IMR-90 (cell line): ENCODE results near the gene C6orf15. TPM values are rescaled to one million over a fixed set of nuclear protein-coding genes. Genes with fewer than 3 reads are reported as not detected.

Experiments
- ATAC-seq: fragments of 200-7000 bp; cut with Tn5 transposase; 2 replicates; pipeline ENCODE4 v1.9.1; 2020; ENCODE audit warnings: low read depth, mild to moderate bottlenecking, moderate library complexity
- BruUV-seq: library from RNA; stranded (reverse); fragments of 400-500 nt; replicated peaks from 2 replicates; lab custom pipeline; 2021; lab: Mats Ljungman, UMichigan
- CTCF ChIA-PET: fragments of 300-600 bp; formaldehyde crosslinking; extraction: SDS; loops from one replicate; lab custom pipeline; 2021; ENCODE audit warnings: antibody characterized with exemption; lab: Yijun Ruan, JAX
- POLR2A ChIA-PET: fragments of 300-600 bp; sonication (Branson Sonifier 250); formaldehyde crosslinking; loops from one replicate; lab custom pipeline; 2022; ENCODE audit warnings: antibody characterized with exemption; ENCODE audit not compliant: unreplicated experiment; lab: Charles Lee
- DNase-seq: peaks from one replicate; pipeline ENCODE4 v3.0.0; 2013
- H2AFZ ChIP-seq: replicated peaks from 2 replicates; pipeline ENCODE3; 2013; ENCODE audit warnings: low read length, mild to moderate bottlenecking; ENCODE audit not compliant: poor library complexity
- H2AK5ac ChIP-seq: 2 replicates; pipeline ENCODE4 v1.6.1; 2013; ENCODE audit warnings: low read depth, low read length, inconsistent platforms
- H2AK9ac ChIP-seq: replicated peaks from 2 replicates; pipeline ENCODE3; 2013; ENCODE audit warnings: mild to moderate bottlenecking, low read depth, low read length, moderate library complexity; ENCODE audit not compliant: poor library complexity
- H2BK120ac ChIP-seq: 2 replicates; pipeline ENCODE4 v1.6.1; 2013; ENCODE audit warnings: low read depth, low read length, inconsistent platforms
- H2BK15ac ChIP-seq: 3 replicates; pipeline ENCODE4 v1.6.1; 2013; ENCODE audit warnings: low read depth, low read length, inconsistent platforms
- H2BK20ac ChIP-seq: 2 replicates; pipeline ENCODE4 v1.6.1; 2013; ENCODE audit warnings: low read depth, mild to moderate bottlenecking, inconsistent platforms, low read length, moderate library complexity
- H2BK5ac ChIP-seq: 2 replicates; pipeline ENCODE4 v1.6.1; 2013; ENCODE audit warnings: mild to moderate bottlenecking, low read depth, low read length, inconsistent platforms; ENCODE audit not compliant: poor library complexity, severe bottlenecking
- H3K14ac ChIP-seq: replicated peaks from 2 replicates; pipeline ENCODE4 v1.6.1; 2013; ENCODE audit warnings: low read depth, low read length, inconsistent platforms
- H3K18ac ChIP-seq: 2 replicates; pipeline ENCODE4 v1.6.1; 2013; ENCODE audit warnings: low read depth, low read length, control low read depth
- H3K23ac ChIP-seq: 2 replicates; pipeline ENCODE4 v1.6.1; 2013; ENCODE audit warnings: low read depth, low read length, inconsistent platforms
- H3K27ac ChIP-seq: 2 replicates; pipeline ENCODE4 v1.5.1; 2013; ENCODE audit warnings: mild to moderate bottlenecking, control low read depth, low read length; ENCODE audit not compliant: insufficient read depth
- H3K27me3 ChIP-seq: 2 replicates; pipeline ENCODE4 v1.6.1; 2013; ENCODE audit warnings: low read length; ENCODE audit not compliant: control insufficient read depth, insufficient read depth
- H3K36me3 ChIP-seq: 2 replicates; pipeline ENCODE4 v1.6.1; 2013; ENCODE audit warnings: low read length, mixed read lengths; ENCODE audit not compliant: control insufficient read depth, insufficient read depth
- H3K4ac ChIP-seq: 2 replicates; pipeline ENCODE4 v1.6.1; 2013; ENCODE audit warnings: low read depth, low read length, inconsistent platforms
- H3K4me1 ChIP-seq: 2 replicates; pipeline ENCODE4 v1.6.1; 2013; ENCODE audit warnings: low read length, mixed read lengths; ENCODE audit not compliant: control insufficient read depth, insufficient read depth
- H3K4me2 ChIP-seq: 2 replicates; pipeline ENCODE4 v1.6.1; 2013; ENCODE audit warnings: low read depth, mild to moderate bottlenecking, control low read depth, low read length, moderate library complexity
- H3K4me3 ChIP-seq: 2 replicates; pipeline ENCODE4 v1.5.1; 2013; ENCODE audit warnings: low read depth, mild to moderate bottlenecking, control low read depth, low read length, moderate library complexity; ENCODE audit not compliant: insufficient read depth
- H3K56ac ChIP-seq: 2 replicates; pipeline ENCODE4 v1.6.1; 2013; ENCODE audit warnings: low read length, inconsistent platforms; ENCODE audit not compliant: insufficient read depth; ENCODE audit errors: extremely low read depth
- H3K79me1 ChIP-seq, 2 experiments: 2 replicates each; pipeline ENCODE4 v1.6.1; 2013; ENCODE audit warnings: low read length in 2 of 2, inconsistent platforms in 1 of 2, low read depth in 1 of 2
- H3K9ac ChIP-seq: 2 replicates; pipeline ENCODE4 v1.6.1; 2013; ENCODE audit warnings: low read depth, low read length, control low read depth
- H3K9me1 ChIP-seq: 2 replicates; pipeline ENCODE4 v1.6.1; 2013; ENCODE audit warnings: low read length, inconsistent platforms; ENCODE audit not compliant: insufficient read depth
- H3K9me3 ChIP-seq: 2 replicates; pipeline ENCODE4 v1.6.1; 2013; ENCODE audit warnings: low read length; ENCODE audit not compliant: control insufficient read depth, insufficient read depth
- H4K20me1 ChIP-seq: 2 replicates; pipeline ENCODE4 v1.6.1; 2013; ENCODE audit warnings: low read length, inconsistent platforms; ENCODE audit not compliant: insufficient read depth
- H4K5ac ChIP-seq: 2 replicates; pipeline ENCODE4 v1.6.1; 2013; ENCODE audit warnings: mild to moderate bottlenecking, low read depth, low read length, control low read depth
- H4K8ac ChIP-seq, 2 experiments: 2 replicates each; pipeline ENCODE4 v1.6.1; 2013; ENCODE audit warnings: low read depth in 2 of 2, low read length in 2 of 2, control low read depth in 1 of 2, inconsistent platforms in 1 of 2
- H4K91ac ChIP-seq: 2 replicates; pipeline ENCODE4 v1.6.1; 2013; ENCODE audit warnings: low read depth, low read length, inconsistent platforms; ENCODE audit not compliant: insufficient read depth
- BHLHE40 ChIP-seq: fragments of 150-350 bp; IDR thresholded peaks from 2 replicates; pipeline ENCODE4 v1.6.1; 2016; ENCODE audit warnings: mild to moderate bottlenecking, low read depth, low read length
- CEBPB ChIP-seq: IDR thresholded peaks from 2 replicates; pipeline ENCODE4 v1.6.1; 2012; ENCODE audit warnings: low read depth, low read length, improper control_type of control experiment
- MAZ ChIP-seq: IDR thresholded peaks from 2 replicates; pipeline ENCODE4 v1.6.1; 2012; ENCODE audit warnings: low read depth, mild to moderate bottlenecking, low read length, improper control_type of control experiment, moderate library complexity, borderline replicate concordance
- SMC3 ChIP-seq: fragments of 150-350 bp; IDR thresholded peaks from 2 replicates; pipeline ENCODE4 v1.6.1; 2016; ENCODE audit warnings: low read depth, mild to moderate bottlenecking, antibody characterized with exemption, low read length, moderate library complexity
- WGBS, 2 experiments: methylation state at CpG; one replicate each; pipeline versions ENCODE4 v1.1.5 to v1.1.7; 2013; ENCODE audit warnings: missing lambda C conversion rate in 2 of 2; ENCODE audit not compliant: insufficient read length in 1 of 2; ENCODE audit errors: extremely low coverage in 2 of 2; 5-methylcytosine and 5-hydroxymethylcytosine counted together
- dilution Hi-C: fragments of 300-500 bp; cut with HindIII; formaldehyde crosslinking; loops from one replicate; pipeline ENCODE4 v1.14.3; 2018; ENCODE audit warnings: low sequenced_read_pairs; ENCODE audit not compliant: unreplicated experiment
- in situ Hi-C: fragments of 300-500 bp; cut with MboI; formaldehyde crosslinking; loops from 3 replicates; pipeline ENCODE4 v1.14.3; 2019; ENCODE audit warnings: low sequenced_read_pairs, inconsistent platforms, mixed read lengths
- intact Hi-C: fragments of 100-400 bp; cut with micrococcal nuclease; formaldehyde crosslinking; loops from 2 replicates; pipeline ENCODE4 v1.10.0; 2022
- polyA plus RNA-seq, 3 experiments: library from polyadenylated mRNA; depleted of rRNA; stranded (reverse); fragments of >200 nt; gene quantifications; 2 replicates each; pipeline ENCODE4 v1.2.3, GENCODE V29; 2012; ENCODE audit warnings: low replicate concordance in 1 of 3
- total RNA-seq: library from RNA; depleted of rRNA; stranded (reverse); fragments of >200 nt; gene quantifications from 2 replicates; pipeline ENCODE4 v1.2.3, GENCODE V29; 2012

C6orf15 gene
- total and polyA plus RNA-seq, 2 of the 4 experiments (the other 2 are of a cell fraction) = not detected

DNA sequence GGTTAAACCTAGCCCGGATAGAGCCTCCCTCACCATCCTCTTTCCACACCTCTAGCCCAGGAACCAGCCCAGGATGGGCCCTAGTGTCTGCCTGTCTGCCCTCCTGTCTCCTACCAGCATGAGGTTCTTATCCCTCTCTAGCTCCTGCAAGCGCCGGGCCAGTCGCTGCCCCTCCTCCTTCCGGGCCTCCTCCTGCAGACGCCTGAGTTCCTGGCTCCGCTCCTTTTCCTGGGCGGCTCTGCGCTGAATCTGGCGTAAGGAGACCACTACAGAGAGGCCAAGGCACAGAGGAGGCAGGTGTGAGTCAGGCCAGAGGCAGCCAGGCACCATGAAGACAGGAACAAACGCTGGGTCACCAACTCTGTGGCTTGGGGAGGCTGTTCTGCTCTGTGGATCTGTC is 30.8 kb upstream of the C6orf15 start:
- Histone ChIP-seq H4K8ac (peak overlapping the region in 1 of 2 experiments; percentile 37; a peak in 1 of 4 replicates), H3K27me3 (no peaks in the 10 kb centered on the region), H3K4me3 (no peak overlapping the region), H2BK15ac (no peak overlapping the region; the same call in 2 of the 3 replicates), H2AK9ac (peak overlapping the region; percentile 7), H3K9ac (0 out of 2 replicates have a peak overlapping the region, but pooled peaks have one; percentile 6), H2BK120ac (peak overlapping the region; percentile 39), H2AK5ac (no peak overlapping the region), H3K9me3 (no peaks in the 10 kb centered on the region), H3K4me1 (peaks cover 13% of the 10 kb centered on the region), H3K14ac (peak overlapping the region; percentile 37; the same call in 1 of the 2 replicates), H3K4me2 (no peak overlapping the region), H3K56ac (no peak overlapping the region), H4K5ac (no peak overlapping the region), H3K18ac (no peak overlapping the region), H3K4ac (0 out of 2 replicates have a peak overlapping the region, but pooled peaks have one; percentile 23), H2BK5ac (peak overlapping the region; percentile 26), H3K27ac (no peak overlapping the region), H3K9me1 (peaks cover 15% of the 10 kb centered on the region), H2AFZ (peak overlapping the region; percentile 53), H3K23ac (no peak overlapping the region), H4K91ac (no peak overlapping the region; the same call in 1 of the 2 replicates), H2BK20ac (no peak overlapping the region), H4K20me1 (no peaks in the 10 kb centered on the region; the same call in 1 of the 2 replicates), H3K36me3 (peaks cover 20% of the 10 kb centered on the region), H3K79me1 (no peaks in the 10 kb centered on the region)
- no CpG with 5 or more reads among the region's 11 CpGs for WGBS, 2 experiments
- peak; percentile 78 for DNase-seq
- ChIA-PET CTCF (interaction anchor here (0.9 kb wide), 1 partner anchor 223 kb away, joined by 3 read pairs; no protein-coding TSS in a partner anchor), POLR2A (interaction anchor here (0.5 kb wide), 1 partner anchor 59 kb away, joined by 3 read pairs; no protein-coding TSS in a partner anchor)
- dilution Hi-C loops = no loop called here
- TF ChIP-seq CEBPB (peak; percentile 58; the same call in 1 of the 2 replicates), MAZ (no peak), SMC3 (no peak), BHLHE40 (0 out of 2 replicates have a peak, but pooled peaks have one; percentile 6)
- in situ Hi-C loops = no loop called here
- intact Hi-C loops = no loop called here
- peak; percentile 87 for ATAC-seq
- BruUV-seq = no TSS peak
